HG03378 (cell line): ENCODE data around the gene RELN.

Experiments used
- ATAC-seq: cut with Tn5 transposase; IDR thresholded peaks from one replicate; pipeline ENCODE4 v1.9.1; 2021; ENCODE audit warnings: mild to moderate bottlenecking, moderate library complexity; ENCODE audit not compliant: unreplicated experiment

RELN gene

GRCh38 chr7:103690242-103690974 lies 299.1 kb downstream of the RELN start:
- no peak for ATAC-seq

- ATAC-seq: no peak
Observed at GRCh38 chr7:103689255-103689654, 300.2 kb downstream of the RELN start.

- no peak for ATAC-seq
Observed at GRCh38 chr7:103687951-103688350, 301.5 kb downstream of the RELN start.

- ATAC-seq: no peak
Observed at GRCh38 chr7:103687272-103687671, 302.2 kb downstream of the RELN start.

- ATAC-seq: no peak
Observed at GRCh38 chr7:103686763-103687162, 302.7 kb downstream of the RELN start.

- ATAC-seq: no peak
Observed at GRCh38 chr7:103686064-103686463, 303.4 kb downstream of the RELN start.

GRCh38 chr7:103685646-103686045 lies 303.8 kb downstream of the RELN start:
- no peak for ATAC-seq

GRCh38 chr7:103683348-103683747 lies 306.1 kb downstream of the RELN start:
- ATAC-seq: no peak

- no peak for ATAC-seq
Observed at GRCh38 chr7:103680161-103681144, 309.0 kb downstream of the RELN start.

GRCh38 chr7:103679151-103680132 lies 310.0 kb downstream of the RELN start:
- ATAC-seq: no peak

GRCh38 chr7:103668279-103668941 lies 321.0 kb downstream of the RELN start:
- ATAC-seq: no peak

- no peak for ATAC-seq
Observed at GRCh38 chr7:103666326-103666725, 323.1 kb downstream of the RELN start.

GRCh38 chr7:103664577-103664976 lies 324.9 kb downstream of the RELN start:
- no peak for ATAC-seq

- no peak for ATAC-seq
Observed at GRCh38 chr7:103660455-103661371, 328.7 kb downstream of the RELN start.

GRCh38 chr7:103658055-103659005 lies 331.1 kb downstream of the RELN start:
- ATAC-seq: no peak

- no peak for ATAC-seq
Observed at GRCh38 chr7:103657474-103657894, 332.0 kb downstream of the RELN start.

- no peak for ATAC-seq
Observed at GRCh38 chr7:103656221-103656620, 333.2 kb downstream of the RELN start.
